Right atrium auricular region (tissue), 2 donors: Measurements from ENCODE around the gene LHFPL2. TPM values are rescaled to one million over a fixed set of nuclear protein-coding genes. Genes with fewer than 3 reads are reported as not detected.

Source experiments
- DNase-seq: peaks from one replicate; pipeline ENCODE4 v3.0.0-alpha.2; 2019; ENCODE audit warnings: low spot score
- H3K27ac ChIP-seq, 2 donors: fragments of 200-600 bp; sonication (generic); 1 replicate in 1 of 2; 2 replicates in 1 of 2; pipeline ENCODE4 v1.5.1; 2016 to 2019
- H3K27me3 ChIP-seq, 2 donors: fragments of 200-600 bp; sonication (generic); one replicate each; pipeline versions ENCODE4 v1.5.1 to v1.6.0; 2017 to 2019
- H3K36me3 ChIP-seq: fragments of 200-600 bp; sonication (generic); one replicate; pipeline ENCODE4 v1.5.1; 2016
- H3K4me1 ChIP-seq, 2 donors: fragments of 200-600 bp; sonication (generic); one replicate each; pipeline versions ENCODE4 v1.5.1 to v1.6.0; 2017 to 2019
- H3K4me3 ChIP-seq, 2 donors: fragments of 200-600 bp; sonication (generic); 1 replicate in 1 of 2; 2 replicates in 1 of 2; pipeline ENCODE4 v1.5.1; 2017 to 2019; ENCODE audit warnings: mild to moderate bottlenecking in 1 of 2, moderate library complexity in 1 of 2
- H3K9me3 ChIP-seq, 2 donors: fragments of 200-600 bp; sonication (generic); one replicate each; pipeline ENCODE4 v1.5.1; 2019
- total RNA-seq, 2 donors: library from RNA; depleted of rRNA; stranded (reverse); fragments of >200 nt; gene quantifications; one replicate each; pipeline ENCODE4 v1.1.0, GENCODE V29; 2016
- TF ChIP-seq, protein P1 (sequence below), 2 donors: fragments of 200-600 bp; sonication (generic); IDR thresholded peaks; one replicate each; pipeline ENCODE4 v1.5.1; 2019; ENCODE audit warnings: antibody characterized with exemption in 2 of 2

The LHFPL2 gene
- total RNA-seq, 2 donors from 2014 or later = 9.9 to 15.9 TPM

DNA sequence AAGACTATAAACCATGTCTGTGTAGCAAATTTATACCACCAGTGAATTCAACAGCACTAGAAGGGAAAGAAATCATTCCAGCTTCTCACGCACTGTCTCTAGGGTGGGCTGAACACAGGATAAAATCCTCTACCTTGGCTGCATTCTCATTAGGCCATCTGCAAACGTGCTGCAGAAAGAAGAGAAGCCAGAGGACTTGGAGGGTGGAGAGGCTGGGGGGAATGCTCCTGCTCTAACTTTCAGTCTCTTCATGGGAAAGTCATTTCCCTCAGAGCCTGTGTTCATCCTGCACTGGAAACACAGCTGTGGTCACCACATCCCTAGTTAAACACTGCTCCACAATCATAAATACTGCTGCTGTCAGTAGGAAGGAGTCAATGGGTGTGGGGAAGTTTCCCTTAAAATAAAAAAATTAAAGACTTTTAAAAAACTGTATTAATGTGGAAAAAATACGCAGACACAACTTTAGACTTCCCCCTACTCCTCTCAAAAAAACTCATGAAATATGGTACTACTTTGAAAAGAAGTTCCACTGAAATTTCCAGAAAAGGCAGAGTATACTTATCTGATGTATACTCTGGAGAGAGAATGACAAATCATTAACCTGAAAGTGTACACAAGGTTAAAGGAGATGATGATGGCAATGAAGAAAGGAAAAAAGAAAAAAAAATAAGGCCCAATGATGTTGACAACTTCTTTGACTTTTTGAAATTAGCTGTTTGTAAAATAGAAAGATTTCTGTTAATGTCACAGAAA lies 46.8 kb downstream of the LHFPL2 start:
- peak overlapping the region in 1 of 2 donors; percentile 13 for H3K27ac ChIP-seq
- no peak overlapping the region for H3K4me3 ChIP-seq
- no peak for DNase-seq
- H3K27me3 ChIP-seq = no peaks in the 10 kb centered on the region
- peaks cover 0 to 23% of the 10 kb centered on the region in 2 donors for H3K4me1 ChIP-seq
- TF ChIP-seq, protein P1, sequence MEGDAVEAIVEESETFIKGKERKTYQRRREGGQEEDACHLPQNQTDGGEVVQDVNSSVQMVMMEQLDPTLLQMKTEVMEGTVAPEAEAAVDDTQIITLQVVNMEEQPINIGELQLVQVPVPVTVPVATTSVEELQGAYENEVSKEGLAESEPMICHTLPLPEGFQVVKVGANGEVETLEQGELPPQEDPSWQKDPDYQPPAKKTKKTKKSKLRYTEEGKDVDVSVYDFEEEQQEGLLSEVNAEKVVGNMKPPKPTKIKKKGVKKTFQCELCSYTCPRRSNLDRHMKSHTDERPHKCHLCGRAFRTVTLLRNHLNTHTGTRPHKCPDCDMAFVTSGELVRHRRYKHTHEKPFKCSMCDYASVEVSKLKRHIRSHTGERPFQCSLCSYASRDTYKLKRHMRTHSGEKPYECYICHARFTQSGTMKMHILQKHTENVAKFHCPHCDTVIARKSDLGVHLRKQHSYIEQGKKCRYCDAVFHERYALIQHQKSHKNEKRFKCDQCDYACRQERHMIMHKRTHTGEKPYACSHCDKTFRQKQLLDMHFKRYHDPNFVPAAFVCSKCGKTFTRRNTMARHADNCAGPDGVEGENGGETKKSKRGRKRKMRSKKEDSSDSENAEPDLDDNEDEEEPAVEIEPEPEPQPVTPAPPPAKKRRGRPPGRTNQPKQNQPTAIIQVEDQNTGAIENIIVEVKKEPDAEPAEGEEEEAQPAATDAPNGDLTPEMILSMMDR (IDR thresholded peaks at IDR 0.05) = no peak
- H3K36me3 ChIP-seq = no peaks in the 10 kb centered on the region
- H3K9me3 ChIP-seq = no peaks in the 10 kb centered on the region

DNA sequence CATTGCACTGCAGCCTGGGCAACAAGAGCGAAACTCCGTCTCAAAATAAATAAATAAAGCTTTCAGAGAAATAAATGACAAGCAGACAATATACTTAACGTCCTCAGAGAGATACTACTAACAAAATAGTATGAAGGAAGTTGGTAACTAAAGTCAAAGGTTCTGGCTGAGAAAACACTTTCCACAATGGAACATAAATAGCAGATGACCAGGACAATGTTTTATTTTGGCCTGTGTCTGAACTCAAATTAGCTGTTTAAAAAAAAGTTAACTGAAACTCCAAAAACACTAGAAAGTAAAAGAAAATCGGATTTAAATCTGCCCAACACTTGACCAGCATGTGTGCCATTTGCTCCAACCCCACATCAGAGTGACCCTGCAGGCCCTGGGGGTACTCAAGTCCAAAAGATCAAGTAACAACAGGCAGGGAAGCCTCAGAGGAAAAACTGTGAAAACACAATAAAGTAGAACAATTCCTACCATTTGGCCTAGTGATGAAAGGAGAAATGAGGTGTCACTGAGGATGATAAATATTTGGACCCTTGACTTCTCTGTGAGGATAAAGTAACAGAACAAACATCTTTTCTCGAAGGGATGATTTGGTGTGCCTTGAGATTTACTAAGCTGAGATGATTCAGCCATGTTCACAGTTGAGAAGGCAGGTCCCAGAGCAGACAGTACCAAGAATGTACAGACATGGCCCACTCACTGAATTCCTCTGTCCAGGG lies 47.7 kb downstream of the LHFPL2 start:
- TF ChIP-seq, protein P1 (IDR thresholded peaks at IDR 0.05) = no peak
- Histone ChIP-seq H3K27ac (peak overlapping the region in 1 of 2 donors; percentile 13), H3K27me3 (no peaks in the 10 kb centered on the region), H3K9me3 (no peaks in the 10 kb centered on the region), H3K4me1 (peaks cover 0 to 28% of the 10 kb centered on the region in 2 donors), H3K36me3 (no peaks in the 10 kb centered on the region), H3K4me3 (no peak overlapping the region)
- no peak for DNase-seq

DNA sequence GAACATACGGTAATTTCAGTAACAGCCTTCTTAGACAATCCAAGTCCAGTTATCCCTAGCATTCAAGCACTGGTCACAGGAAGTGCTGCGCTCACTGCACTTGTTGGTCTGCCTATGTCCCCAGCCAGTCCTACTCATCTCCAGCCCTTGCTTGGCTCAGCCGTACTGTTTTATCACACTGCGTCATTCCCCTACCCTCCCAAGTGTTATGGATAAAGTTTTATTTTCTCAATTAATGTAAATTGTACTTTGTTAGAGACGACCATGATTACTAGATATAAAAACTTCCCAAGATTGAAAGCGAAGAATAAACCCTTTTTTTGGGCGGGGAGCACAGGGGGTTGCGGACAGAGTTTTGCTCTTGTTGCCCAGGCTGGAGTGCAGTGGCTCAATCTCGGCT lies 49.6 kb downstream of the LHFPL2 start:
- Histone ChIP-seq H3K36me3 (no peaks in the 10 kb centered on the region), H3K4me1 (peaks cover 0 to 47% of the 10 kb centered on the region in 2 donors), H3K27ac (no peak overlapping the region), H3K9me3 (no peaks in the 10 kb centered on the region), H3K4me3 (no peak overlapping the region), H3K27me3 (no peaks in the 10 kb centered on the region)
- TF ChIP-seq, protein P1 (IDR thresholded peaks at IDR 0.05) = no peak
- no peak for DNase-seq

DNA sequence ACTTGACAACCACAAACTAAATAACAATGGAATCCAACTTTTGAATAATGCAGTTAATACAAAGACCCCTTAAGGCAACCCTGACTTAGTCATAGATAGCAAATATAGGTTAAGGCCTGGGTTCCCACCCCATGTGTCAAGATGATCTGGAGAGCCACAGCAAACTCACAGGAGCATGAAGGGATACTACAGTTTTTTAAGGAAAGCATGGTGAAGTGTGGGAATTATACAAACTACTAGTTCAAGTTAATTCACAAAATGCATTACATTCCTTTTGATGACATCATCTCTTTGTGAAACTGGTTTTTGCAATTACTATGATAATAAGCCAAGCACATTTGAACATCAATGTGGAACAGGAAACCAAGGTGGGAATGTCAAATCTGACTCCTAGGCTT lies 50.6 kb downstream of the LHFPL2 start:
- no peak for DNase-seq
- H3K27me3 ChIP-seq = no peaks in the 10 kb centered on the region
- H3K36me3 ChIP-seq = no peaks in the 10 kb centered on the region
- H3K9me3 ChIP-seq = no peaks in the 10 kb centered on the region
- peak overlapping the region in 1 of 2 donors; percentile 49 for H3K27ac ChIP-seq
- peaks cover 0 to 56% of the 10 kb centered on the region in 2 donors for H3K4me1 ChIP-seq
- no peak overlapping the region for H3K4me3 ChIP-seq
- TF ChIP-seq, protein P1 (IDR thresholded peaks at IDR 0.05) = no peak

DNA sequence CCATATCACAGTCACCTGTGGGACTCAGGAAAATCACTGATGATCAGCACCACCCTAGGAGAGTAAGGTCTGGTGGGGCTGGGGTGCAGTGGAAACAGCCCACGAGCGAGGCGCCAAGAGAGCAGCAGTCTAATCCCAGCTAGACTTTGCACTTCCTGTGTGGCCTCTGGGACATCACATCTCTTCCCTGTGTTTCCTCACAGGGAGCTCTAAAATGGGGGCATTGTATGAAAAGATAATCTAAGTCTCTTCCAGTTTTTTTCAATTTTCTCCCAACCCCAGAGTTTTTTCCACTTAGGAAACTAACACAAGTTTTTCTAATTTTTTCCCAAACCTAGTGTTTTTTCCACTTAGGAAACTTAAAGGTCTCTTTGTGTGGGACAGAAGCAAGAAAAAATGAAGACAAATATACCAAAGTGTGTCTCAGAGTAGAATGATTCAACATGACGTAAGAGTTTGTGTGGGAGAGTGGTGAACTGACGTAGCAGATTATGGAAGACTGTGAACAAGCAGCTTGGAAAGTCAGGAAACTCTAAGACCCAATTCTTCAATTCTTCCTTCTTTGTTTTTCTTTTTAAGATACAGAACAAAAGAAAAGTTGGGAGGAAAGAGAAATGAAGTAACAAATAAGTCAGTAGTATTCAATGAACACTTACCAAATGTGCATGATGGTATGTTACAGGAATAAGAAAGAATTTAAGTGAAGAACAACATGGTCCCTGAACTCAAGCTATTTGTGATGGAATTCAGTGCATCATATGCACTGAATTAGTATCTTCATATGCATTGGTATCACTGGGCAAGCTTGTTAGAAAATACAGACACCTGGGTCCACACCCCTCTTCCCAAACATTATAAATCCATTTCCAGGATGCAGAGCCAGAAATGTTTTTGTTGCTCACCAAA lies 51.3 kb downstream of the LHFPL2 start:
- H3K27me3 ChIP-seq = no peaks in the 10 kb centered on the region
- TF ChIP-seq, protein P1 (IDR thresholded peaks at IDR 0.05) = no peak
- peak overlapping the region; percentile 2 to 49 for H3K27ac ChIP-seq
- peaks cover 0 to 60% of the 10 kb centered on the region in 2 donors for H3K4me1 ChIP-seq
- H3K36me3 ChIP-seq = no peaks in the 10 kb centered on the region
- H3K4me3 ChIP-seq = no peak overlapping the region
- DNase-seq = no peak
- H3K9me3 ChIP-seq = no peaks in the 10 kb centered on the region
